HEK293 (cell line): ENCODE results near the gene ABHD12.

Experiments used
- CTCF ChIA-PET: fragments of 350-600 bp; formaldehyde crosslinking; extraction: SDS; loops from one replicate; lab custom pipeline; 2021; ENCODE audit warnings: antibody characterized with exemption; lab: Yijun Ruan, JAX
- POLR2A ChIA-PET: fragments of 300-600 bp; formaldehyde crosslinking; extraction: SDS; loops from one replicate; lab custom pipeline; 2020; ENCODE audit warnings: antibody characterized with exemption, inconsistent platforms; lab: Yijun Ruan, JAX
- H3K27ac ChIP-seq: fragments of 200-500 bp; sonication (Bioruptor generic); 2 replicates; pipeline ENCODE4 v1.5.1; 2014; ENCODE audit warnings: low read depth, low read length, control low read depth, inconsistent platforms; ENCODE audit errors: extremely low read depth
- H3K36me3 ChIP-seq, 2 experiments: fragments of 200-500 bp in 1 of 2; sonication (Bioruptor generic) in 1 of 2; 1 replicate in 1 of 2; 2 replicates in 1 of 2; pipeline ENCODE4 v1.5.1; 2014 to 2017; ENCODE audit warnings: inconsistent platforms in 2 of 2, low read length in 2 of 2; ENCODE audit not compliant: control insufficient read depth in 2 of 2, insufficient read depth in 1 of 2
- H3K4me1 ChIP-seq: fragments of 200-500 bp; sonication (Bioruptor generic); 2 replicates; pipeline ENCODE4 v1.5.1; 2014; ENCODE audit warnings: mild to moderate bottlenecking, low read length, inconsistent platforms; ENCODE audit not compliant: control insufficient read depth, insufficient read depth
- H3K4me3 ChIP-seq: 2 replicates; pipeline ENCODE4 v1.5.1; 2011; ENCODE audit warnings: low read depth, mild to moderate bottlenecking, control low read depth, low read length, moderate library complexity
- H3K9me3 ChIP-seq: fragments of 200-500 bp; sonication (Bioruptor generic); 2 replicates; pipeline ENCODE4 v1.5.1; 2014; ENCODE audit warnings: low read depth, low read length, inconsistent platforms; ENCODE audit not compliant: control insufficient read depth, insufficient read depth
- FEZF1 ChIP-seq: fragments of 450-650 bp; formaldehyde crosslinking; IDR thresholded peaks from 2 replicates; pipeline ENCODE4 v1.5.1; 2016; ENCODE audit warnings: missing biosample characterization, missing genetic modification characterization
- HOXA7 ChIP-seq: sonication (generic); formaldehyde crosslinking; IDR thresholded peaks from 2 replicates; pipeline ENCODE4 v1.8.1; 2022; ENCODE audit warnings: missing genetic modification reagents, borderline replicate concordance
- KLF1 ChIP-seq: fragments of 450-650 bp; formaldehyde crosslinking; IDR thresholded peaks from 2 replicates; pipeline ENCODE4 v1.5.1; 2016; ENCODE audit warnings: missing biosample characterization, missing genetic modification characterization
- OSR2 ChIP-seq: fragments of 450-650 bp; formaldehyde crosslinking; IDR thresholded peaks from 2 replicates; pipeline ENCODE4 v1.5.1; 2016; ENCODE audit warnings: missing biosample characterization, missing genetic modification characterization
- PATZ1 ChIP-seq: fragments of 450-650 bp; formaldehyde crosslinking; IDR thresholded peaks from 2 replicates; pipeline ENCODE4 v1.5.1; 2016; ENCODE audit warnings: missing biosample characterization, missing genetic modification characterization
- REPIN1 ChIP-seq: fragments of 450-650 bp; formaldehyde crosslinking; IDR thresholded peaks from 2 replicates; pipeline ENCODE4 v1.5.1; 2017; ENCODE audit warnings: missing biosample characterization, missing genetic modification characterization, low read depth
- SALL2 ChIP-seq: fragments of 450-650 bp; formaldehyde crosslinking; IDR thresholded peaks from 2 replicates; pipeline ENCODE4 v1.5.0; 2017; ENCODE audit warnings: missing biosample characterization, mild to moderate bottlenecking, missing genetic modification characterization, borderline replicate concordance
- SETDB1 ChIP-seq: IDR thresholded peaks from one replicate; pipeline ENCODE4 v1.6.1; 2017; ENCODE audit warnings: mild to moderate bottlenecking, low read length, moderate library complexity, mixed read lengths; ENCODE audit not compliant: insufficient read length
- ZBTB17 ChIP-seq: fragments of 450-650 bp; formaldehyde crosslinking; IDR thresholded peaks from 2 replicates; pipeline ENCODE4 v1.5.1; 2016; ENCODE audit warnings: missing biosample characterization, missing genetic modification characterization
- ZBTB21 ChIP-seq: fragments of 450-650 bp; formaldehyde crosslinking; IDR thresholded peaks from 2 replicates; pipeline ENCODE4 v1.5.1; 2017; ENCODE audit warnings: missing biosample characterization, missing genetic modification characterization
- ZBTB7A ChIP-seq: fragments of 450-650 bp; formaldehyde crosslinking; IDR thresholded peaks from 2 replicates; pipeline ENCODE4 v1.5.1; 2016; ENCODE audit warnings: low read depth, missing biosample characterization, missing genetic modification characterization
- ZNF133 ChIP-seq: fragments of 450-650 bp; formaldehyde crosslinking; IDR thresholded peaks from 2 replicates; pipeline ENCODE4 v1.5.1; 2016; ENCODE audit warnings: missing biosample characterization, missing genetic modification characterization
- ZNF19 ChIP-seq: fragments of 450-650 bp; formaldehyde crosslinking; IDR thresholded peaks from 2 replicates; pipeline ENCODE4; 2016; ENCODE audit warnings: missing biosample characterization, missing genetic modification characterization, low read depth
- ZNF211 ChIP-seq: fragments of 450-650 bp; formaldehyde crosslinking; IDR thresholded peaks from 2 replicates; pipeline ENCODE4 v1.5.1; 2016; ENCODE audit warnings: low read depth, missing biosample characterization, missing genetic modification characterization
- ZNF23 ChIP-seq: fragments of 450-650 bp; formaldehyde crosslinking; IDR thresholded peaks from 2 replicates; pipeline ENCODE4 v1.5.1; 2016; ENCODE audit warnings: missing biosample characterization, missing genetic modification characterization, borderline replicate concordance
- ZNF248 ChIP-seq: fragments of 450-650 bp; formaldehyde crosslinking; IDR thresholded peaks from 2 replicates; pipeline ENCODE4 v1.5.1; 2017; ENCODE audit warnings: missing biosample characterization, missing genetic modification characterization
- ZNF266 ChIP-seq: fragments of 450-650 bp; formaldehyde crosslinking; IDR thresholded peaks from 2 replicates; pipeline ENCODE4 v1.5.1; 2016; ENCODE audit warnings: missing biosample characterization, missing genetic modification characterization, low read depth
- ZNF302 ChIP-seq: fragments of 450-650 bp; formaldehyde crosslinking; IDR thresholded peaks from 2 replicates; pipeline ENCODE4 v1.5.1; 2016; ENCODE audit warnings: missing biosample characterization, missing genetic modification characterization, low read depth
- ZNF394 ChIP-seq: fragments of 450-650 bp; formaldehyde crosslinking; IDR thresholded peaks from 2 replicates; pipeline ENCODE4 v1.5.1; 2016; ENCODE audit warnings: missing biosample characterization, missing genetic modification characterization, mild to moderate bottlenecking, moderate library complexity, borderline replicate concordance
- ZNF514 ChIP-seq: fragments of 450-650 bp; formaldehyde crosslinking; IDR thresholded peaks from 2 replicates; pipeline ENCODE4 v1.5.1; 2016; ENCODE audit warnings: missing biosample characterization, missing genetic modification characterization
- ZNF521 ChIP-seq: fragments of 450-650 bp; formaldehyde crosslinking; IDR thresholded peaks from 2 replicates; pipeline ENCODE4 v1.5.1; 2017; ENCODE audit warnings: missing biosample characterization, mild to moderate bottlenecking, missing genetic modification characterization
- ZNF555 ChIP-seq: fragments of 450-650 bp; formaldehyde crosslinking; conservative IDR thresholded peaks from 2 replicates; pipeline ENCODE4 v1.5.1; 2017; ENCODE audit warnings: missing biosample characterization, mild to moderate bottlenecking, missing genetic modification characterization, inconsistent platforms
- ZNF561 ChIP-seq: fragments of 450-650 bp; IDR thresholded peaks from 2 replicates; pipeline ENCODE4 v1.5.1; 2018; ENCODE audit warnings: missing biosample characterization, missing genetic modification characterization, borderline replicate concordance
- ZNF596 ChIP-seq: fragments of 450-650 bp; IDR thresholded peaks from 2 replicates; pipeline ENCODE4 v1.5.0; 2018; ENCODE audit warnings: missing biosample characterization, mild to moderate bottlenecking, missing genetic modification characterization, moderate library complexity
- ZNF629 ChIP-seq: fragments of 450-650 bp; formaldehyde crosslinking; IDR thresholded peaks from 2 replicates; pipeline ENCODE4 v1.5.1; 2017; ENCODE audit warnings: missing biosample characterization, missing genetic modification characterization
- ZNF660 ChIP-seq: fragments of 450-650 bp; IDR thresholded peaks from 2 replicates; pipeline ENCODE4 v1.5.1; 2018; ENCODE audit warnings: missing biosample characterization, mild to moderate bottlenecking, missing genetic modification characterization
- ZNF677 ChIP-seq: fragments of 450-650 bp; IDR thresholded peaks from 2 replicates; pipeline ENCODE4 v1.5.0; 2018; ENCODE audit warnings: missing biosample characterization, mild to moderate bottlenecking, missing genetic modification characterization, moderate library complexity
- ZNF701 ChIP-seq: fragments of 450-650 bp; formaldehyde crosslinking; IDR thresholded peaks from 2 replicates; pipeline ENCODE4 v1.5.1; 2016; ENCODE audit warnings: missing biosample characterization, missing genetic modification characterization
- ZSCAN30 ChIP-seq: fragments of 450-650 bp; IDR thresholded peaks from 2 replicates; pipeline ENCODE4 v1.5.1; 2018; ENCODE audit warnings: missing biosample characterization, mild to moderate bottlenecking, missing genetic modification characterization, moderate library complexity
- ZXDB ChIP-seq: fragments of 450-650 bp; formaldehyde crosslinking; IDR thresholded peaks from 2 replicates; pipeline ENCODE4 v1.5.1; 2016; ENCODE audit warnings: missing biosample characterization, missing genetic modification characterization
- TF ChIP-seq, protein P1 (sequence below): fragments of 450-650 bp; formaldehyde crosslinking; IDR thresholded peaks from 2 replicates; pipeline ENCODE4 v1.5.1; 2016; ENCODE audit warnings: missing biosample characterization, missing genetic modification characterization
- TF ChIP-seq, protein P2 (sequence below): fragments of 450-650 bp; formaldehyde crosslinking; IDR thresholded peaks from 2 replicates; pipeline ENCODE4 v1.5.1; 2016; ENCODE audit warnings: missing biosample characterization, missing genetic modification characterization, low read depth

Gene ABHD12

DNA sequence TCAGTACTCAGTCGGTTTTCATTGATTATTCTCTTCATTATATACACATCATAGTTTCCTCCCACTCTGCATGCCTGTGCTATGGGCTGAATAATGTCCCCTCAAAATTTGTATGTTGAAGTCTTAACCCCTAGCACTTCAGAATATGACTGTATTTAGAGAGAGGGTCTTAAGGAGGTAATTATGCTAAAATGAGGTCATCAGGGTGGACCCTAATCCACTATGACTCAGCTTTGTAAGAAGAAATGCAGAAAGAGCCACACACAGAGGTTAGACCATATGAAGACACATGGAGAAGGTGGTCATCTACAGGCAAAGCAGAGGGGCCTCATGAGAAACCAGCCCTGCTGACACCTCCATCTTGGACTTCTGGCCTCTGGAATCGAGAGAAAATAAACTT, 15.8 kb downstream of the ABHD12 start:
- no peak overlapping the region for H3K4me3 ChIP-seq
- CTCF ChIA-PET = no interaction called here
- POLR2A ChIA-PET = no interaction called here
- no peaks in the 10 kb centered on the region for H3K36me3 ChIP-seq
- H3K27ac ChIP-seq = no peak overlapping the region
- H3K9me3 ChIP-seq = no peaks in the 10 kb centered on the region
- TF ChIP-seq REPIN1 = no peak
- no peak for TF ChIP-seq ZNF561 (tag by site-specific recombination)
- no peak for TF ChIP-seq SALL2
- no peak for TF ChIP-seq SETDB1
- no peak for TF ChIP-seq ZNF23 (tag by site-specific recombination)
- no peak for TF ChIP-seq ZNF660 (tag by site-specific recombination)
- no peak for TF ChIP-seq ZNF248 (tag by site-specific recombination)
- TF ChIP-seq ZNF266 = no peak
- no peak for TF ChIP-seq ZXDB (tag by site-specific recombination)
- TF ChIP-seq, protein P1, sequence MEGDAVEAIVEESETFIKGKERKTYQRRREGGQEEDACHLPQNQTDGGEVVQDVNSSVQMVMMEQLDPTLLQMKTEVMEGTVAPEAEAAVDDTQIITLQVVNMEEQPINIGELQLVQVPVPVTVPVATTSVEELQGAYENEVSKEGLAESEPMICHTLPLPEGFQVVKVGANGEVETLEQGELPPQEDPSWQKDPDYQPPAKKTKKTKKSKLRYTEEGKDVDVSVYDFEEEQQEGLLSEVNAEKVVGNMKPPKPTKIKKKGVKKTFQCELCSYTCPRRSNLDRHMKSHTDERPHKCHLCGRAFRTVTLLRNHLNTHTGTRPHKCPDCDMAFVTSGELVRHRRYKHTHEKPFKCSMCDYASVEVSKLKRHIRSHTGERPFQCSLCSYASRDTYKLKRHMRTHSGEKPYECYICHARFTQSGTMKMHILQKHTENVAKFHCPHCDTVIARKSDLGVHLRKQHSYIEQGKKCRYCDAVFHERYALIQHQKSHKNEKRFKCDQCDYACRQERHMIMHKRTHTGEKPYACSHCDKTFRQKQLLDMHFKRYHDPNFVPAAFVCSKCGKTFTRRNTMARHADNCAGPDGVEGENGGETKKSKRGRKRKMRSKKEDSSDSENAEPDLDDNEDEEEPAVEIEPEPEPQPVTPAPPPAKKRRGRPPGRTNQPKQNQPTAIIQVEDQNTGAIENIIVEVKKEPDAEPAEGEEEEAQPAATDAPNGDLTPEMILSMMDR (tag by site-specific recombination) = no peak
- TF ChIP-seq ZNF521 (tag by site-specific recombination) = no peak
- TF ChIP-seq ZNF19 (tag by site-specific recombination) = no peak
- TF ChIP-seq FEZF1 (tag by site-specific recombination) = no peak
- TF ChIP-seq, protein P2, sequence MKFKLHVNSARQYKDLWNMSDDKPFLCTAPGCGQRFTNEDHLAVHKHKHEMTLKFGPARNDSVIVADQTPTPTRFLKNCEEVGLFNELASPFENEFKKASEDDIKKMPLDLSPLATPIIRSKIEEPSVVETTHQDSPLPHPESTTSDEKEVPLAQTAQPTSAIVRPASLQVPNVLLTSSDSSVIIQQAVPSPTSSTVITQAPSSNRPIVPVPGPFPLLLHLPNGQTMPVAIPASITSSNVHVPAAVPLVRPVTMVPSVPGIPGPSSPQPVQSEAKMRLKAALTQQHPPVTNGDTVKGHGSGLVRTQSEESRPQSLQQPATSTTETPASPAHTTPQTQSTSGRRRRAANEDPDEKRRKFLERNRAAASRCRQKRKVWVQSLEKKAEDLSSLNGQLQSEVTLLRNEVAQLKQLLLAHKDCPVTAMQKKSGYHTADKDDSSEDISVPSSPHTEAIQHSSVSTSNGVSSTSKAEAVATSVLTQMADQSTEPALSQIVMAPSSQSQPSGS (tag by site-specific recombination) = no peak
- no peaks in the 10 kb centered on the region for H3K4me1 ChIP-seq

DNA sequence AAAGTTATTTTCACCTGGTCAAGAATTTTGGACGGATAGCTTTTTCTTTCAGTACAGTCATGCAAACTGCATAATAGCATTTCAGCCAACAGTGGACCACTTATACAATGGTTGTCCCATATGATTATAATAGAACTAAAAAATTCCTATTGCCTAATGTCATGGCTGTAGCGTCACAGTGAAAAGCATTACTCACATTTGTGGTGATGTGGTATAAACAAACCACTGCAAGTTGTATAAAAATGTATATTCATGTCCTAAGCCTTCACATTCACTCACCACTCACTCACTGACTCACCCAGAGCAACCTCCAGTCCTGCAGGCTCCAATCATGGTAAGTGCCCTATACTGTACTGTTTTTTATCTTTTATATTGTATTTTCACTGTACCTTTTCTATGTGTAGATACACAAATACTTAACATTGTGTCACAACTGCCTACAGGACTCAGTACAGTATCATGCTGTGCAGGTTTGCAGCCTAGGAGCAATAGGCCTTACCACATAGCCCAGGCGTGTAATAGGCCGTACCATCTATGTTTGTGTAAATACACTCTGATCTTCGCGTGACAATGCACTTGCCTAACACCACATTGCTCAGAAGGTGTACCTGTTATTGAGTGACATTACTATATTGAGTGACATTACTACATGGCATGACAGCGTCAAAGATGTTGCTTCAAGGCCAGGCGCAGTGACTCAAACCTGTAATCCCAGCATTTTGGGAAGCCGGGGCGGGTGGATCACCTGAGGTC, 17.9 kb downstream of the ABHD12 start:
- H3K36me3 ChIP-seq = no peaks in the 10 kb centered on the region; a peak in 1 of 3 replicates
- CTCF ChIA-PET = no interaction called here
- no peak overlapping the region for H3K27ac ChIP-seq
- no peaks in the 10 kb centered on the region for H3K4me1 ChIP-seq
- no peak overlapping the region for H3K4me3 ChIP-seq
- POLR2A ChIA-PET = no interaction called here
- H3K9me3 ChIP-seq = no peaks in the 10 kb centered on the region
- TF ChIP-seq ZNF211 (tag by site-specific recombination) = no peak
- no peak for TF ChIP-seq ZNF660 (tag by site-specific recombination)
- TF ChIP-seq HOXA7 (CRISPR knock-in tag) = no peak
- no peak for TF ChIP-seq ZNF302 (tag by site-specific recombination)
- TF ChIP-seq ZNF394 = no peak
- TF ChIP-seq ZNF629 = peak; percentile 56
- TF ChIP-seq ZNF555 (tag by site-specific recombination) = no peak
- no peak for TF ChIP-seq OSR2 (tag by site-specific recombination)
- TF ChIP-seq ZNF701 (tag by site-specific recombination) = no peak
- no peak for TF ChIP-seq ZBTB7A (tag by site-specific recombination)
- TF ChIP-seq ZNF677 (tag by site-specific recombination) = no peak
- TF ChIP-seq REPIN1 = no peak
- TF ChIP-seq ZNF514 (tag by site-specific recombination) = no peak
- TF ChIP-seq ZBTB21 (tag by site-specific recombination) = no peak
- TF ChIP-seq ZSCAN30 (tag by site-specific recombination) = no peak
- TF ChIP-seq PATZ1 (tag by site-specific recombination) = no peak
- TF ChIP-seq ZNF596 (tag by site-specific recombination) = no peak
- TF ChIP-seq ZNF133 (tag by site-specific recombination) = peak; percentile 93
- no peak for TF ChIP-seq KLF1 (tag by site-specific recombination)
- no peak for TF ChIP-seq ZBTB17 (tag by site-specific recombination)
